Activated CD4-positive, alpha-beta T cell treated with anti-CD3 and anti-CD28 coated beads, Interleukin-2, amount 50 U/mL, for 4 hours (primary cell): Measurements from ENCODE around the gene PLPP3.

ENCODE experiments used
- DNase-seq, 2 experiments: peaks; one replicate each; pipeline ENCODE4 v3.0.0-alpha.2; 2020

PLPP3 gene

DNA sequence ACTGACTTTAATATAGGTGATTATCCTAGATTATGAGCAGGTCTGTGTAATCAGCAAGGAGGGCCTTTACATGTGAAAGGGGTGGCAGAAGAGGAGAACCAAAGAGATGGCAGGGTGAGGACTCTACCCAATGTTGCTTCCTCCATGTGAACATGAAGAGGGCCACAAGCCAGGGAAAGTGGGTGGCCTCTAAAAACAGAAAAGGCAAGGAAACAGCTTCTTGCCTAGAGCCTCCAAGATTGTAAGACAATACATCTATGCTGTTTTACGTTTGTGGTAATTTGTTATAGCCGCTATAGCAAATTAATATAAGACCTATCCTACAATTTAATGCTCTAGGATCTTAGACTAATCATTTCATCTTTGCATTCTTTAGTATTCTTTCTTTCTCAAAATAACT is 85.5 kb downstream of the PLPP3 start:
- no peak for DNase-seq

DNA sequence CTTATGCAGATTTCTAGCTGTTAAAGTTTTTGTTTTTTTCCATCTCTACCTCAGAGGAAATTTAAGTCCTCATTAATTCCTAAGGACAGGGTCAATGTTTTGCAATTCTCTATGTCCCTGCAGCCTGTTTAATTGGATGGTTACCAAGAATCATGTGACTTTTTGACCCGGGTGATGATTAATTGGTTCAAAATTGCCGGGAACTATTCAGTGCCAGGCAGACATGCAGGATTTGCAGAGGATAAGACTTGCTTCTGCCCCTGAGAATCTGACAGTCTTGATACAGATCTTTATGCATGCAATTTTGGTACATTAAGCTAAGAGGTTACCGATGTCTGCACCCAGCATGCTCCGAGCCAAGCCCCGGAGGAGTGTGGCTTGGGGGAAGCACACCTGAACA is 87.9 kb downstream of the PLPP3 start:
- no peak for DNase-seq

DNA sequence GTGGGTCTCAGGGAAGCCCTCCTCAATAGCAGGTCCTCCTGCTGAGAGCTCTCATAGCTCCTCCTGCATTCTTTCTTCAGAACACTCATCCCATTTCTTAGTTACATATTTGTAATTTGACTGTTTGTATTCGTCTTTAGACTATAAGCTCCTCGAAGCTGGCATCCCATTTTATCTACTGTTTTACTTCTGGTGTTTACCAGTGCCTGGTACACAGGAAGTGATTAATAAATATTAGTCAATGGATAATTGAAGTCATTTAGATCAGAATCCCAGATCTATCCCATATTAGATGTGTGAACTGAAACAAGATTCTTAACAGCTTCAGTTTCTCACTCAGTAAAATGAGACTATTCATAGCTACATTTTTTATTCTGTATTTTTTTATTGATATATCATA is 88.7 kb downstream of the PLPP3 start:
- no peak for DNase-seq

- DNase-seq: no peak
Observed at GRCh38 chr1:56489695-56490094, 89.7 kb downstream of the PLPP3 start.

GRCh38 chr1:56484695-56485094 is 94.7 kb downstream of the PLPP3 start:
- DNase-seq: no peak

- DNase-seq: no peak
Observed at GRCh38 chr1:56483104-56483503, 96.3 kb downstream of the PLPP3 start.

DNA sequence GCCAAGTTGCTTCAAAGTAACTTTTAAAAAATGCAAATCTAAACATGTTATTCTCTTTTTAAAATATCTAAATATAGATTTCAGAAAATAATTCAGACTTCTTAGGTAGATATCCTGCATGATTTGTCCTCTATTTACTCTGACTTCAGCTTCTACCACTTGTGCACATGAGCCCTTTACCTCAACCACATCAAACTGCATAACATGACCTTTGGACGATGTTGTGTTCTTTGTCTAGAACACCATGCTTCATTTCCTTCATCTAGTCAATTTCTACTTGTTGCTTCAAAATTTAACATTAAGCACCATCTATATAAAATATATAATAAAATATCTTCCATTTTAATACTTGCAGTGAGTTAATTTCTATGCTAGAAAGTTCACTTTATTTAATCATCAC is 96.9 kb downstream of the PLPP3 start:
- DNase-seq: no peak

DNA sequence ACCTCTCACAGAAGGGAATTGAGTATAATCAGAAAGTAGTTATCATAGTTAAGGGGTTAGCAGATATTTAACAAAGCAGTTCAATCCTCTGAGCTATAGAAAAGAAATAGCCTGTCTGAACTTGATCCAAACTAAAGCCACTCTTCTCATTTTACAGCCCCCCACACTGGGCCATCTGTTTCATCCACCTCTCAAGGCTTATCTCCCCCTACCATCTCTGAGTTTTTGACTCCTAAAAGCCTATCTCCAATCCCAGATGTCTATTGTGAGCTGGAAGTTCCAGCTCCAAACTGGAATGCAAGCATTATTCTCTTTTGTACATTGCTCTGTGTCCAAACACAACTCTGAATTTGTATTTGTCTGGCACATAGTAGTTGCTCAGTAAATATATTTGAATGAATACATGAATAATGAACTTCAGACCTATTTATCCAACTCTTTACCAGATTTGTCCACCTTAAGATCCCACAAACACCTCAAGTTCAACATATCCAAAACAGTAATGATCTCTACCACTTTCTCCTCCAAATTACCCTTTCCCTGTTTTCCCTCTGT is 98.1 kb downstream of the PLPP3 start:
- DNase-seq: no peak

- no peak for DNase-seq
Observed at GRCh38 chr1:56478734-56479133, 100.6 kb downstream of the PLPP3 start.

DNA sequence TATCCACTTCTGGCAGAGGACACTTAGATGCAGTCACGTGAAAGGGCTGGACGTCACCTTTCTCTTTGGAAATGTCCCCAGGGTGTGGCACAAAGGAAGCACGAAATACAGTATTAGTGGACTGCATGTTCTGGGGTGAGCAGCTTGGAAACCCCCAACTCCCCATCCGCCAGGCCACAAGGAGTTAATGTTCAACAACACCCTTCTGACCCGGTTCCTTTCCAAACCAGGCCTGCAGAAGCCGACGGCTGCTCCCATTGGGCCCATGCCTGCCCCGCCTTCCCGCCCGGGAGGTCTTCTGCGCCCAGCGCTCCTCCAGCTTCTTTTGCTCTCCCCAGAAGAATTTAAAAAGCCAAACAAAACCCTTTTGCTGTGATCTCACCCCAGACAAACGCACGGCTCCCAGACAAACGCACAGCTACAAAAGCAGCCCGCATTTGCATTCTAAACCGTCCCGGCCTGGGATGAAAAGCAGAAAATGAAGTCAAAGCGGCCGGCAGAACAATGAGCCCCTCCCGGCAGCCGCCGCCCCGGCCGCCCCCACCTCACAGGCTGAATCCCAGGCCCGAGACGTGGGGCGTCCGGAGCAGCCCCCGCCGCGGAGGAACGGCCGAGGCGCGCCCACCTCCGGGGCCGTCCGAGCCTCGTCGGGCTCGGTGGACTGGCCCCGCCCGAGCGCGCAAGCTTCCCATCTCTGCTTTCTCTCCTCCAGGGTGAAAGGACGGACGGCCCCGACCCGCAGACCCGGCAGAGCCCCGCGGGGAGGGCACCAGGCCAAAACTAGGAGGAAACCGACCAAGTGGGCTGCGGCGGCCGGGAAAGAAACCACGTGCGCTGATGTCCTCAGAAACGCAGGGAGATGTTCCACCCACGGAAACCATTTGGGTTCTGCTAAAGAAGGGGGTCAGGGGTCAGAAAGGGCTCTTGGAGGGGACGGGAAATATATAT is 101.9 kb downstream of the PLPP3 start:
- no peak for DNase-seq

- no peak for DNase-seq
Observed at GRCh38 chr1:56473582-56474270, 105.6 kb downstream of the PLPP3 start.

- DNase-seq: no peak
Observed at GRCh38 chr1:56472860-56473259, 106.5 kb downstream of the PLPP3 start.

GRCh38 chr1:56469640-56470371 is 109.6 kb downstream of the PLPP3 start:
- no peak for DNase-seq

- no peak for DNase-seq
Observed at GRCh38 chr1:56468518-56468917, 110.8 kb downstream of the PLPP3 start.

DNA sequence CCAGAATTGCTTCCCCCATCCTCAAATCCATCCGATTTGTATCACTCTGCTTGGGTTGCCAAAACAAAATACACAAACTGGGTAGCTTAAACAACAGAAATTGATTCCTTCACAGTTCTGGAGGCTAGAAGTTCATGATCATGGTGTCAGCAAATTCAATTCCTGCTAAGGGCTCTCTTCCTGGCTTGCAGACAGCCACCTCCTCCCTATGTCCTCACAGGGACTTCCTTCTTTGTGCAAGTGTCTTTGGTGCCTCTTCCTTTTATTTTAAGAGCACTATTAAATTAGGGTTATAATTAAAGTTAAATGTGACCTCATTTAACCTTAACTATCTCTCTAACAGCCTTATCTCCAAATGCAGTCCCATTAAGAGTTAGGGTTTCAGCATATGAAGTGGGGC is 112.8 kb downstream of the PLPP3 start:
- no peak for DNase-seq

DNA sequence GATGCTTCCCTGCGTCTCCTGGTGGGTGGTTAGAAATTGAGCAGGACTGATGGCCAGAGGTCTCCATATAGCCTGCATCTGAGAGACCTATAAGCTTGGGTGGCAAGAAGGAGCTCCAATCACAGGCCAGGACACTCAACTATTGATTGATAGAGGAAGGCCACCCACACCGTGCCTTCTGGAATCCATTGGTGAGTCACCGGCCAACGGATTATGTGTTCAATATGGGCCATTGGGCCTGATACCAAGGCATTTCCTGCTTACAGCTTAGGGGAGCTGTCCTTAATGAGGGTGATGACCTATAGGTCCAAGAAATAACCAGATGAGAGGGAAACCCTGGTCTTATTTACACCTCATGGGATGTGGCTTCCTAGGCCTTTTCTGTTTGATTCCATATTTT is 115.1 kb downstream of the PLPP3 start:
- DNase-seq: no peak

DNA sequence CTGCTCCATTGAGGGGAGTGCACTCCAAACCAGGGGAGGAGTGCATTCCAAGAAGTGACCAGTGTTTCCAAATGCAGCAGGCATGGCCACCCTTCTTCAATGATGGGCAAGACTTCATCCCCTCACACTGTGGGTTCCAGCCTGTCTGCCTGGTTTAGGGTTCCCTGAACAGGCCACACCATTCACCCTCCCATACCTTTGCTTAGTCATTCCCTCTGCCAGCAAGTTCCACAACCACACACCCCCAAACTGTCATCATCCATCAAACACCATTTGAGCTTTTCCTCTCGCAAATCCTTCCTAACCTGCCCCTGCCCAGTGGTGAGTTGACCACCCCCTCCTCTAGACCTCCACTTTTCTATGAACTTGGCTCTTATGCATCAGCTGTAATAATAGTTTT is 116.0 kb downstream of the PLPP3 start:
- no peak for DNase-seq

GRCh38 chr1:56462209-56462608 is 117.2 kb downstream of the PLPP3 start:
- no peak for DNase-seq

DNA sequence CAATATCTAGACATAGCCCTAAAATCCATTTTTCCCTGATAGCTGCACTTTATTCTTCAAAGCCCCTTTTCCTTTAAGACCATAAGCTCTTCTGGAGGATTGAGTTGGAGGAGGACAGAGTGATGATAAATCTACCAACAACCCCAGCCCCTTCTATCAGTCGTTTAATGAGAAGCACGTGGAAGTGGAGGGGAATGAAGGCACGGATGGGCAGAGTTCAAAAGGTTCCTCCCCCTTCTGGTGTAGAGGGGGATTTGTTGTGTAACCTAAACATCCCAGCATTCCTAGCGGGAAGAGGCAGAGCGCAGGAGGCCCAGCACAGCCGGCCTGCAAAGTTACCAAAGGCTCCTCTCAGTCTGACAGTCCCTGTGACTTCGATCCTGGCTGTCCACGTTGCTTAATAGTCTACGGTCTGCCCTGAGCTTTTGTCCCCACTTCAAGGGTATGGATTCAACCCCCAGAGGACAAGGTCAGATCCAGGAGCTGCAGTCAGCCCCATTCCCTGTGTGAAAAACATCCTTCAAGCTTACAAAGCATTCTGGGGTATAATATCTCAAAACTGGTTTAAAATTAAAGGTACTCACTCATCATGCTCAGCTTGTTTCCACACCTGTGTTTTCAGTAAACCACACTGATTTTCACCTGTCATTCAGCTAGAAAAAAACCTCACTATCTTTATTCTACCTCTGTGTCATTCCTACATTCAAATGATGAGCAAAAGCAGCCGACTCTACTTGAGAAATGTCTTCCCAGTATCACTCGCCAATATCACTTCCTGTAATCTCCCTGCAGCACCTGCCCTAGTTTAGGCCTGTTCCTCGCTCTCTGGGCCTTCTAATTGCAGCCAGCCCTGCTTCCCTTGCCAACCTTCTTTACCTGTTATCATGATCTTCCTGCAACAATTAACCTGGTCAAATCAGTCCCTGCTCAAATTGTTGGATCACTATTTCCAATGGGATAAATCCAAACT is 117.9 kb downstream of the PLPP3 start:
- DNase-seq: no peak

- no peak for DNase-seq
Observed at GRCh38 chr1:56459260-56459659, 120.1 kb downstream of the PLPP3 start.

DNA sequence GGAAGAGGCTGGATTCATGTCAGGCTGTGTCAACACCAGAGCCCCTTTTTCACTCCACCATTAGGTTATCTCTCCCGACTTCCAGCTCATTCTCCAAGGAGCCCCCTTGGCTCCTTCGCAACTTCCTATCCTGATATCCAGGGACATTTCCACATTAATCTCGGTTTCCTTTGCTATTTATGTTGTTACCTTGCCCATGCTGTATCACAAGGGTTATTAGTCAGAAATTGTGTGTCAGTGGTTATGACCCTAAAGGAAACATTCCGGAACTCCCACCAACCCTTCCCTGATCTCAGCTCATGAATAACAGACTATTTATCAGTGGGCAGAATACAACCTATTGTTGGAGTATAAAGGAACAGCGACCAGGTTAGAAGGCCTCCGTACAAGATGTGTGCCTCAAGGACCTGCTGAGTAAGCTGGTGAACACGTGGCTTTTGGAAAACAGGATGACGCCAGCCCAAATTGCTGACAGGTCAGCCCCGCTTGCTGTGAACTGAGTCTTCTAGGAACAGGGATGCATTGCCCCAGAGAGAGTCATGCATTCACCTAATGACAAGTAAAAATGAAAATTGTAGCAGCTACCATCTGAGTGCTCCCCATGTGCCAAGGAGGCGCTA is 121.5 kb downstream of the PLPP3 start:
- no peak for DNase-seq
